ENCODE data around the gene PRPF39. TPM values are rescaled to one million over a fixed set of nuclear protein-coding genes. Genes with fewer than 3 reads are reported as not detected.
"Not testable (repeated sequence)": the region's sequence is repeated elsewhere in the genome, so short reads cannot be mapped to it uniquely, and the experiment has no call there.

The PRPF39 gene
- total RNA-seq, 1 donor from 2014 or later: 55.7 TPM

- intact Hi-C loops (cut with micrococcal nuclease): no loop called here
- H3K4me1 Mint-ChIP-seq (ENCODE audit: low read depth): peaks cover 10% of the 10 kb centered on the region
- H3K27me3 Mint-ChIP-seq (ENCODE audit: insufficient read depth): no peaks in the 10 kb centered on the region
- H3K9me3 Mint-ChIP-seq: no peaks in the 10 kb centered on the region
- peaks cover 22% of the 10 kb centered on the region for H3K36me3 Mint-ChIP-seq (ENCODE audit: low read depth)
- no peak for DNase-seq (ENCODE audit: low spot score)
- no peak overlapping the region for H3K27ac Mint-ChIP-seq
- no peak overlapping the region for H3K4me3 Mint-ChIP-seq
Measured at GRCh38 chr14:45128963-45129629, 45.2 kb downstream of the PRPF39 start.

GRCh38 chr14:45133683-45134050, 49.8 kb downstream of the PRPF39 start:
- Mint-ChIP-seq H3K4me3 (peak overlapping the region; percentile 98), H3K27me3 (ENCODE audit: insufficient read depth) (no peaks in the 10 kb centered on the region), H3K36me3 (ENCODE audit: low read depth) (peaks cover 4% of the 10 kb centered on the region), H3K4me1 (ENCODE audit: low read depth) (peaks cover 34% of the 10 kb centered on the region), H3K9me3 (no peaks in the 10 kb centered on the region), H3K27ac (peak overlapping the region; percentile 97)
- intact Hi-C loops (cut with micrococcal nuclease): loop anchor here (1.0 kb wide), 7 partner anchors 19 to 236 kb away; partner anchors contain the start of genes MIS18BP1 and PRPF39
- DNase-seq (ENCODE audit: low spot score): no peak

GRCh38 chr14:45134051-45134958, 50.4 kb downstream of the PRPF39 start, which contains the start of gene FKBP3:
Gene FKBP3 (minus strand): TSS chr14:45134481. CDS start chr14:45134456, 25 bp downstream.
- peak within 1 kb of the TSS; percentile 98 for H3K4me3 Mint-ChIP-seq
- H3K36me3 Mint-ChIP-seq (ENCODE audit: low read depth): peaks cover 4% of the 10 kb centered on the region
- H3K9me3 Mint-ChIP-seq: no peaks in the 10 kb centered on the region
- DNase-seq (ENCODE audit: low spot score): peak; percentile 93
- H3K4me1 Mint-ChIP-seq (ENCODE audit: low read depth): peaks cover 34% of the 10 kb centered on the region
- H3K27me3 Mint-ChIP-seq (ENCODE audit: insufficient read depth): no peaks in the 10 kb centered on the region
- H3K27ac Mint-ChIP-seq: peak within 1 kb of the TSS; percentile 97
- intact Hi-C loops (cut with micrococcal nuclease): loop anchor here (1.0 kb wide), 7 partner anchors 20 to 237 kb away; partner anchors contain the start of genes MIS18BP1 and PRPF39

- H3K36me3 Mint-ChIP-seq (ENCODE audit: low read depth): peaks cover 3% of the 10 kb centered on the region
- peak overlapping the region; percentile 97 for H3K27ac Mint-ChIP-seq
- H3K27me3 Mint-ChIP-seq (ENCODE audit: insufficient read depth): no peaks in the 10 kb centered on the region
- H3K4me1 Mint-ChIP-seq (ENCODE audit: low read depth): peaks cover 36% of the 10 kb centered on the region
- intact Hi-C loops (cut with micrococcal nuclease): loop anchor here (1.0 to 5.0 kb wide), 2 partner anchors 62 to 173 kb away; partner anchors contain the start of gene TOGARAM1
- no peaks in the 10 kb centered on the region for H3K9me3 Mint-ChIP-seq
- H3K4me3 Mint-ChIP-seq: peak overlapping the region; percentile 98
- peak; percentile 2 for DNase-seq (ENCODE audit: low spot score)
Measured at GRCh38 chr14:45135156-45135555, 51.2 kb downstream of the PRPF39 start.

DNA sequence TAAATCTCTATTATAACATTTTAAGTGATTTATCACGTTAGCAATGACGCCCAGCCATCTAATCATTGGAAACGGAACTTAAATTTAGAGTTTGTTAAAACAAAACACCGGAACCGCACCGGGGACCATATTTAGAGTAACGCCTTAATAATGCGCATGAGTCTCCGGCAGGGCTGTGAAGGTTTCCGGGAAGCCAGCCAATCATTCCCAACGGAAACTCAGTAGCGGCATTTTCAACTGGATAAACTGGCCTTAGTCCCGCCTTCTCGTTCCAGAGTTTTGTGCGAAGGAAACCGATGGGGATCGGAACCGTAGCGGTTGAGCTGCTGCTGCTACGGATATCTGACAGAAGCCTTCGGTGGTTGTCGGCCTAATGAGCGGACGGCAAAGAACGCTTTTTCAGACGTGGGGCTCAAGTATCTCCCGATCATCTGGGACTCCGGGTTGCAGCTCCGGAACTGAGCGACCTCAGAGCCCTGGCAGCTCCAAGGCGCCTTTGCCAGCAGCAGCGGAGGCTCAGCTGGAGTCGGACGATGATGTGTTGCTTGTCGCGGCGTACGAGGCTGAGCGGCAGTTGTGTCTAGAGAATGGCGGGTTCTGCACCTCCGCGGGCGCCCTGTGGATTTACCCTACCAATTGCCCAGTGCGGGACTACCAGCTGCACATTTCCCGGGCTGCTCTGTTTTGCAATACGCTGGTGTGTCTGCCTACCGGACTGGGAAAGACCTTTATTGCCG, 51.9 kb downstream of the PRPF39 start, which contains the start of gene FANCM:
Gene FANCM (plus strand): TSS at position 272 of the 737 bp plus-strand sequence. CDS start 102 bp downstream, at position 374.
- Mint-ChIP-seq H3K27ac (peak within 1 kb of the TSS; percentile 97), H3K27me3 (ENCODE audit: insufficient read depth) (no peaks in the 10 kb centered on the region), H3K9me3 (no peaks in the 10 kb centered on the region), H3K4me3 (peak within 1 kb of the TSS; percentile 98), H3K36me3 (ENCODE audit: low read depth) (peaks cover 8% of the 10 kb centered on the region), H3K4me1 (ENCODE audit: low read depth) (peaks cover 40% of the 10 kb centered on the region)
- intact Hi-C loops (cut with micrococcal nuclease): loop anchor here (1.0 to 5.0 kb wide), 2 partner anchors 61 to 174 kb away; partner anchors contain the start of gene TOGARAM1
- peak; percentile 83 for DNase-seq (ENCODE audit: low spot score)

- Mint-ChIP-seq H3K4me3 (peak overlapping the region; percentile 98), H3K4me1 (ENCODE audit: low read depth) (peaks cover 40% of the 10 kb centered on the region), H3K36me3 (ENCODE audit: low read depth) (peaks cover 8% of the 10 kb centered on the region), H3K27ac (peak overlapping the region; percentile 97), H3K9me3 (no peaks in the 10 kb centered on the region), H3K27me3 (ENCODE audit: insufficient read depth) (no peaks in the 10 kb centered on the region)
- intact Hi-C loops (cut with micrococcal nuclease): loop anchor here (5.0 kb wide), 1 partner anchor 61 kb away; no protein-coding TSS in a partner anchor
- no peak for DNase-seq (ENCODE audit: low spot score)
Measured at GRCh38 chr14:45136399-45136798, 52.5 kb downstream of the PRPF39 start.

DNA sequence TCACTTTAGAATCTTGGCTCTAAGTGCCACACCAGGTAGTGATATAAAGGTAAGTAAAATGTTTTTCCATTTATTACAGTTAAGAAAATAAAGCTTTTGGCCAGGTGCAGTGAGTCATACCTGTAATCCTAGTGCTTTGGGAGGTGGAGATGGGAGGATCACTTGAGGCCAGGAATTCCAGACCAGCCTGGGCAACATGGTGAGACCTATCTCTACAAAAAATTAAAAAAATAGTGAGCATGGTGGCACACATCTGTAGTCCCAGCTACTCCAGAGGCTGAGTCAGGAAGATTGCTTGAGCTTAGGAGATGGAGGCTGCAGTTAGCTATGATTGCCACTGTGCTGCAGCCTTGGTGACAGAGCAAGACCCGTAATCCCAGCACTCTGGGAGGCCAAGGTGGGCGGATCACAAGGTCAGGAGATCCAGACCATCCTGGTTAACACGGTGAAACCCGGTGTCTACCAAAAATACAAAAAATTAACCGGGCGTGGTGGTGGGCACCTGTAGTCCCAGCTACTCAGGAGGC, 56.8 kb downstream of the PRPF39 start:
- DNase-seq (ENCODE audit: low spot score): no peak
- H3K4me1 Mint-ChIP-seq (ENCODE audit: low read depth): peaks cover 28% of the 10 kb centered on the region
- H3K36me3 Mint-ChIP-seq (ENCODE audit: low read depth): peaks cover 17% of the 10 kb centered on the region
- no peak overlapping the region for H3K4me3 Mint-ChIP-seq
- intact Hi-C loops (cut with micrococcal nuclease): no loop called here
- H3K27me3 Mint-ChIP-seq (ENCODE audit: insufficient read depth): no peaks in the 10 kb centered on the region
- H3K9me3 Mint-ChIP-seq: no peaks in the 10 kb centered on the region
- H3K27ac Mint-ChIP-seq: no peak overlapping the region

DNA sequence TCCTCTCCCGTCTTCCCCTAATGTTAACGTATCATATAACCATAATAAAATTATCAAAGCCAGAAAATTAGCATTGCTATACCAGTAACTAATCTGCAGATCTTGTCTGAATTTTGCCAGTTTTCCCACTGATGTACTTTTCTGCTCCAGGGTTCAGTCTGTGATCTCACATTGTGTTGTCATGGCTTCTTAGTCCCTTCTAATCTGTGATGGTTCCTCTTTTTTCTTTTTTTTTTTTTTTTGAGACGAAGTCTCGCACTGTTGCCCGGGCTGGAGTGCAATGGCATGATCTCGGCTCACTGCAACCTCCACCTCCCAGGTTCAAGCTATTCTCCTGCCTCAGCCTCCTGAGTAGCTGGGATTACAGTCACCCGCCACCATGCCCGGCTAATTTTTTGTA, 58.2 kb downstream of the PRPF39 start:
- DNase-seq (ENCODE audit: low spot score); H3K27me3 Mint-ChIP-seq (ENCODE audit: insufficient read depth); H3K4me3 Mint-ChIP-seq; H3K27ac Mint-ChIP-seq; intact Hi-C loops (cut with micrococcal nuclease); H3K9me3 Mint-ChIP-seq: not testable (repeated sequence)
- peaks cover 26% of the 10 kb centered on the region for H3K4me1 Mint-ChIP-seq (ENCODE audit: low read depth)
- H3K36me3 Mint-ChIP-seq (ENCODE audit: low read depth): peaks cover 21% of the 10 kb centered on the region

DNA sequence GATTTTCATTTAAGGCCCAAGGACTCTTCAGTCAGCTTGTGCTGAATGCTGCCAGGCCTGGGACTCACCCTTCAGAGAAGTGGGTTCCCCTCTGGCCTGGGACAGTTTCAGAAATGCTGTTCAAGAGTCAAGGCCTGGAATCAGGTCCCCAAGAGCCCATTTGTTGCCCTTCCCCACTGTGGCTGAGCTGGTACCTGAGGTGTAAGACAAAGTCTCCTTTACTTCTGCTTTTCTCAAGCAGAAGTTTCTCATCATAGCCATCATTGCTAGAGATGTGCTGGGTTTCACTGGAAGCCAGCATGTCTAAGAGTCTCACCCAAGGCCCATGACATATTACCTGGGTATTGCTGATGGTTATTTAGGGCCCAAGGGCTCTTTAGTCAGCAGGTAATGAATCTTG, 60.7 kb downstream of the PRPF39 start:
- Mint-ChIP-seq H3K36me3 (ENCODE audit: low read depth) (peaks cover 21% of the 10 kb centered on the region), H3K4me1 (ENCODE audit: low read depth) (peaks cover 15% of the 10 kb centered on the region), H3K27ac (peak overlapping the region; percentile 48), H3K27me3 (ENCODE audit: insufficient read depth) (no peaks in the 10 kb centered on the region), H3K9me3 (no peaks in the 10 kb centered on the region), H3K4me3 (no peak overlapping the region)
- DNase-seq (ENCODE audit: low spot score): no peak
- intact Hi-C loops (cut with micrococcal nuclease): no loop called here

GRCh38 chr14:45145214-45145613, 61.3 kb downstream of the PRPF39 start:
- Mint-ChIP-seq H3K4me1 (ENCODE audit: low read depth) (peaks cover 12% of the 10 kb centered on the region), H3K36me3 (ENCODE audit: low read depth) (peaks cover 20% of the 10 kb centered on the region), H3K27me3 (ENCODE audit: insufficient read depth) (no peaks in the 10 kb centered on the region)

DNA sequence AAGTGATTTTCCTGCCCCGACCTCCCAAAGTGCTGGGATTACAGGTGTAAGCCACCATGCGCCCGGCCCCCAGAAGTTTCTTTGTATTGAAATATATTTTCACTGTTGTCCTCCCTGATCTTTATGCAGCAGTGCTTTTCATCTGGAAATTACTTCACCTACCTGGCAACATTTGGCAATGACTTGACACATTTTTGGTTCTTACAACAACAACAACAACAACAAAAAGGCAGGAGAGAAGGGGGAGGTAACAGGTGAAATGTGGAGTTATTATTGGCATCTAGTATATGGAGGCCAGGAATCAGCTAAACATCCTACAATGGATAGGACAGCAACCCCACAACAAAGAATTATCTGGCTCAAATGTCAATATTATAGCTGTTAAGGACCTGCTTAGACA, 65.7 kb downstream of the PRPF39 start:
- Mint-ChIP-seq H3K4me3 (no peak overlapping the region), H3K4me1 (ENCODE audit: low read depth) (peaks cover 13% of the 10 kb centered on the region), H3K9me3 (no peaks in the 10 kb centered on the region), H3K27ac (no peak overlapping the region), H3K36me3 (ENCODE audit: low read depth) (peaks cover 15% of the 10 kb centered on the region), H3K27me3 (ENCODE audit: insufficient read depth) (no peaks in the 10 kb centered on the region)
- intact Hi-C loops (cut with micrococcal nuclease): no loop called here
- no peak for DNase-seq (ENCODE audit: low spot score)

More at GRCh38 chr14:45145214-45145613, 61.3 kb downstream of the PRPF39 start:
- H3K4me3 Mint-ChIP-seq: no peak overlapping the region
- no peak for DNase-seq (ENCODE audit: low spot score)
- peak overlapping the region; percentile 48 for H3K27ac Mint-ChIP-seq
- H3K9me3 Mint-ChIP-seq: no peaks in the 10 kb centered on the region
- intact Hi-C loops (cut with micrococcal nuclease): no loop called here

GRCh38 chr14:45150386-45150890, 66.5 kb downstream of the PRPF39 start:
- no peak overlapping the region for H3K27ac Mint-ChIP-seq
- peaks cover 8% of the 10 kb centered on the region for H3K36me3 Mint-ChIP-seq (ENCODE audit: low read depth)
- peaks cover 5% of the 10 kb centered on the region for H3K4me1 Mint-ChIP-seq (ENCODE audit: low read depth)
- H3K4me3 Mint-ChIP-seq: no peak overlapping the region
- no peak for DNase-seq (ENCODE audit: low spot score)
- intact Hi-C loops (cut with micrococcal nuclease): no loop called here
- H3K27me3 Mint-ChIP-seq (ENCODE audit: insufficient read depth): no peaks in the 10 kb centered on the region
- no peaks in the 10 kb centered on the region for H3K9me3 Mint-ChIP-seq

Data from activated T-helper 1 cell treated with anti-CD3 and anti-CD28 coated beads, Interleukin-12 subunit alpha, Interleukin-12 subunit beta, Interleukin-2, Interleukin-4 antibody, amounts not matched to agents 30 ng/mL and 10 ng/mL and 1 ng/mL, durations not matched to agents 14 hours and 24 hours and 36 hours (primary cell).